ENCODE data around the gene LASP1.
A peak's percentile ranks its signal among the peaks of the same experiment; 100 is the strongest.

The LASP1 gene

DNA sequence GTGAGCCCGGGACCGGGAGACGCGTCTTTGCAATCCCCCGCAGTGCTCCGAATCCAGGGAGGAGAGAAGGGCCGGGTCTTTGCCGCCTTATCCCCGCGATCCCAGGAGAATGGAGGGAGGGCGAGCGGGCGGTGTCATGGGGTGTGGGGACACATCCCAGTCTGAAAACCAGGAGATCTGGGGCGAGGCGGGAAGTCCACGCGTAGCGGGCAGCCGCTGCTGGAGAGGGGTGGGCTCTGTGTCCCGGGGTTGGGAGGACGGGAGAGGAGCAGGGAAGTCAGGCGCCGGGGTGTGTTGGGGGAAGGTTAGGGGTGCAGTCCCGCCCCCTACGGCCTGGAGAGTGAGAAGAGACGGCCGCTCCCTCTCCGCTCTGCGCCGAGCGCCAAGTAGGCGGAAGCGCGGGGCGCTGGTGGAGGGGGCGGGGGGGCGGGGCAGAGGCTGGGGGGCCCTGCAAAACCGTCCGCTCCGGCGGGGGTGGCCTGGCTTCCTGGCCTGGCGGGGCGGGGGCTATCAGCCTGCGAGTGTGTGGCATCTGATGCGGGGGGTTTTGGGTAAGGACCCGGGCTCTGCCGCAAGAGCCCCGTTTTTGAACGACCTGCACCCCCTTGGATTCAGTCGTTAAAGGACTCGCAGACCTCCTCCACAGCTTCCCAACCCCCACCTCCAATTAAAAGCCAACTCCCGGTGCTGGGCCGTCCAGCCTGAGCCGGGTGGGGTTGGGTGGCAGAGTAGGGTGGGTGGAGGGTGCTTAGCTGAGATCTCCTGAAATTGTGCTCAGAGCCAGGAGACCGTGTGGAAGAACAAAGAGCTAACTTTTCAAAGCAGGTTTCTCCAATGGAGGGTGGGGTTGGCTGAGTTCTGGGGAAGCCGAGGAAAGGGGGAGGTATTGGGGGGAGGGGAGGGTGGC is 654 bp downstream of the LASP1 start:
- DNase-seq = peak; percentile 64

GRCh38 chr17:38871247-38872015 is 1.6 kb downstream of the LASP1 start:
- DNase-seq = peak; percentile 69

GRCh38 chr17:38872027-38872511 is 2.2 kb downstream of the LASP1 start:
- DNase-seq = no peak

- no peak for DNase-seq
Measured at GRCh38 chr17:38872671-38873385, 3.0 kb downstream of the LASP1 start.

DNA sequence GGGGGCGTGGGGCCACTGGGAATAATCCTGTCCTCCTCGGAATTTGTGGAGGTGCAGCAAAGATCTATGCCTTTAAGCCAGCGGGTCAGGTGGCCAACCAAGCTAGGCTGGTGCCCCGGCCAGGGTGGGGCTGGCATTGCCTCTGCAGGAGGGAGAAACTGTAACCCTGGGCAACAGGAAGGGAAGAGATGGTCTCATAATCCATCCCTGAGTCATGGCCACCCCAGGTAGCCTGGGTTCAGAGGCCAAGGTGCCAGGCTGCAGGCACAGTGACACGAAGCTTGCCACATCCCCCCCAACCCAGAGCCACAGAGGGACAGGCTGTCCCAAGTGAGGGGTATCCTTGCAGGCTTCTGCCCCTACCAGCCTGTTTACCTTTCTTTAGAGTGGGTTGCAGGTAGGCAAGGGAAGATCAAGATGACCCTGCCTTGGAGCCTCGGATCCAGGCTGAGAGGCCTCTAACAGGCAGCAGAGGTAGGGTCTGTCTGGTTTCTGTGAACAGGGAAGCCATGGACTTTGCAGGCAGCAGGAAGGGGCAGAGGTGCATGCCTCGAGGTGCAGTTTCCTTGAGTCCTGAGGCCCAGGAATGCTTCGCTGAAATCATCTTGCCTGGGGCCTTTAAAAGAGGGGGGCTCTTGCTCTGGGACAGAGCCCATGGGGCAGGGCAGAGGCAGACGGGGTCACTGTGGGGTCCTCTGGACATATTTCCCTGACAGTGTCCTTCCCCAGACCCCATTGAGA is 4.0 kb downstream of the LASP1 start:
- no peak for DNase-seq

GRCh38 chr17:38874505-38875400 is 4.9 kb downstream of the LASP1 start:
- DNase-seq = no peak

DNA sequence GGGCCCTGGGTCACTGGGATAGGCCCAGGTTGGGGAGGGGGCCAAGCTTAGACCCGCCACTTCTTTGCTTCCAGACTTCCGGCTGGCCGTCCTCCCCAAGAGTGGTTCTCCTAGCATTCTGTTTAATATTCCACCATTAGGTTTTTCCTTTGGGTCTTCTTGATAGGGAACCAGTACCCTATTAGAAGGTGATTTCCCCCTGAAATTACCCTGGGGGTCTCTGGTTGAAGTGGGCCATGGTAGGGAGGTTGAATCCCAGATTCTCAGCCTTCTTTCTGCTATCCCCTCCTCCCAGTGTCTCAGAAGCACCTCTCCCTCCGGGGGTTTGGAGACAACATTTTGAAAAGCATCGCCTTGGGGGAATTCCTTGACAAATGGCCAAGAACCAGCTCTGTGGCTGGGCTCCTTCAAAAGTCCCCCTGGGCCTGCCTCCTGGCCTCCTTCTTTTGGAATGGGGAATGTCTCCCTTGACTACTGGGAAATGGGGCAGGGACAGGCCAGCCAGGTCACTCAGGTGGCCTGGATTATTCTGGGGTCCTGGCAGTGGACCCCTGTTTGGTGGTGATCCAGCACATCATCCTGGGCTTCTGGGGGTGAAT is 5.7 kb downstream of the LASP1 start:
- no peak for DNase-seq

DNA sequence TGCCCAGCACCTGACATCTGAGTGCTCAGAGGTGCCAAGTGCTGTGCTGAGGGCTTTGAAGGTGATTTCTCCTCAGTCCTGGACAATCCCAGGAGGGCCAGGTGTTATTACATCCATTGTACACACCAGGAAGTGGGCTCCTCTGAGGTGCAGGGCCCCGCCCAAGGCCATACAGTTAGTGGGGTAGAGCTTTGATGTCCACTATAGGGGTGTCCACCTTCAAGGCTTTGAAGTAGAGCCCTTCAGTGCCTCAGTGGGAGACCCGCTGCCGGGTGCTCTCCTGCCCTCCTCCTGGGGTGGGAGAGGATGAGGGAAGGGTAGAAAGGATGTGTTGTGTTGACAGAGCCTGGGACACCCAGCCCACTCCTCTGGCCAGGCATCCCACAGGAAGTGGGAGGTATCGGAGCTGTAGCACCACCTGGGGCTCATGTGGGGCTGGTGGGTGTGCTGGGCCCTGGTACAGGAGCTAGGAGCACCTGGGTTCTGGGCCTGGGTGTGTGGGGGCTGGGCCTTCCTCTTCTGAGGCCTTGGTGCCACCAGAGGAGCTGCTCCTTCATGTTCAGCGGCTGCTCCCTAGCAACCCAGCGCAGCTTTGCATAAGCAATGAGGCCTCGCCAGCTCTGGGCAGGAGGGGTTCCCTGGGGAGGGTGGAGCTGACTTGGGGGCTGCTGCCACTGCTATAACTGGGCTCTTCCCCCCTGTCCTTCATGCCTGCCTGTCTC is 7.4 kb downstream of the LASP1 start:
- no peak for DNase-seq

DNA sequence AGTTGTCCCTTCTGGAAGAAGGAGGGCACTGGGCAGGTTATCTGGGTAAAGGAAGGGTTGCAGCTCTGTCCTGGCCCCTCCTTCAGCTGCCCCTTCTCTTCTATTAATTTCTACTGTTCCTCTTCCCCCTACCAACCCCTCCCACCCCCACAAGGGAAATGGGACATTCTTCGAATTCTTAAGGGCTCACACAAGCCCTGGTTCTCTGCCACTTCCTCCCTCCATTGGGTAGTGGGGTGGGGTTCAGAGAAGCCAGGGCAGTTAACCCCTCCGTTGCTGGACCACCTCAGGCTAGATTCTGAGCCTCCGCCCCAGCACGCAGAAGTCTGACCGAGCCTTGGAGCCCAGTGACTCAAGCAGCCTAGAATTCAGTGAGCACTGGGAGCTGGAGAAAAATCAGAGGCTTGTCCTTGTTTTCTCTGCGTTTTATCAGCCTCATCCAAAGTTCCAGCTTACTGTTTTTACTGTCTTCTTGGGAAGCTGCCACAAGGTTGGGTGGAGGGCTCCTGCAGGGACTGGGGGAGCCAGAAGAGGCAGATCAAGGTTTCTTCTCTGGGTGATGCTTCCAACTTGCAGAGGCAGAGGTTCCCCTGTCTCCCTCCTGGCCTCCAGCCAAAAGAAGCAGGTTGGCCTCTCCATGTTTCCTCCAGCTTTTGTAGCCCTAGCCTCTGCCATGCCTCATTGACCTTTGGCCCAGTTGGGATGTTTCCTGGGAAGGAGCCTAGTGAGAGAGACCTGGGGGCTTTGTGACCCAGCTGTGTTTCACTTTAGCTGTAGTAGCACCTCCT is 10.2 kb downstream of the LASP1 start:
- no peak for DNase-seq

- peak; percentile 48 for DNase-seq
Measured at GRCh38 chr17:38881600-38882191, 11.8 kb downstream of the LASP1 start.

- DNase-seq = no peak
Measured at GRCh38 chr17:38882870-38883269, 13.0 kb downstream of the LASP1 start.

- no peak for DNase-seq
Measured at GRCh38 chr17:38883592-38884526, 14.0 kb downstream of the LASP1 start.

GRCh38 chr17:38885044-38885727 is 15.3 kb downstream of the LASP1 start:
- no peak for DNase-seq

DNA sequence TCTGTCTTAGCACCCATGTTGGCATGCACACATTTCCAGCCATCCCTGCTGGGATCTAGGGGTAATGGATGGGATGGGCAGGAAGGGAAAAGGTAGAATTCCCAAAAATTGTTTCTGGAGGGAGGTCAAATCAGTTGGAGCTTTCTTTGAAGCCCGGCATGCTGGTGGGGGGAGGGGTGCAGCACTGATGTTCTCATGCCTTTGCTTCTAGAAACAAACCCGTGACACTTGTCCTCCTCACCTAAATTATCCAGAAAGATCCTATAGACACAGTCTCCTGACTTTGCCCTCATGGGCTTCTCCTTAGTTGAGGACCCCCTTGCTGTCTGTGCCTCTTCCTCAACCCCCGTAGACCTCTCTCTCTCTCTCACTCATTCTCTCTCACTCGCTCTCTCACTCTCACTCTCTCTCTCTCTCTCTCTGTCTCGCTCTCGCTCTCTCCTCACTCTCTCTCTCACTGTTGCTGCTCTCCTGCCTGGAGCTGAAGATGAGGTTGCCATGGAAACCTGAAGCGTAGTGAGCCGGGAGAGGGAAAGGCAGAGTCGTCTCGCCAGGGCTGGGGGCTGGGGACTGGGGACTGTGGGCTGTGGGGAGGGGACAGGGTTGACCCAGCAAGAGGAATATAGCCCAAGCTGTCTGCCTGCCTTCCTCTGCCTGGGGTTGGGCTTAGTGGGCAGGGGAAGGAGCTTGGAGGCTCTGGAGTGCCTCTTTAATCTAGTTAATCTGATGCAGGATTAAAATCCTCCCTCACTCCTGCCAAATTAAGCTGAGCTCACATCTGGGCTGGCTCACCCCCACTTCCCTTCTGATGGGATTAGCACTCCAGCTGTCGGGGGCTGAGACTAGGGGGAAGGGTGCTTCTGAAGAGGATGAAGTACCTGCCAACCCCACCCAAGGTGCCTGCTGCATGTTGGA is 16.1 kb downstream of the LASP1 start:
- no peak for DNase-seq

DNA sequence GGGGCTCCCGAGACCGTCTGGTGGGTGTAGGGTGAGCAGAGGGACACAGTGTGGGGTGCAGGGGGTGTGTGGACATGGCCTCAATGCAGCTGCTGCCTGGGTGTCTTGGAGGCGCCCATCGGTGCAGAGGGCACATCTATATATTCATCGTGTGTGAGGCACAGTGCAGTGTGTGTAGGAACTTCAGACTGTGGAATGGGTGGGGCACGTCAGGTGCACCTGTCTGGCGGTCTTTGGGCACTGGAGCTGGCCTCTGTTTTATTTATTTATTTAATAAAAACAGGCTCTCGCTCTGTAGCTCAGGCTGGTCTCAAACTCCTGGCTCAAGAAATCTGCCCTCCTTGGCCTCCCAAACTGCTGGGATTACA is 16.8 kb downstream of the LASP1 start:
- no peak for DNase-seq

DNA sequence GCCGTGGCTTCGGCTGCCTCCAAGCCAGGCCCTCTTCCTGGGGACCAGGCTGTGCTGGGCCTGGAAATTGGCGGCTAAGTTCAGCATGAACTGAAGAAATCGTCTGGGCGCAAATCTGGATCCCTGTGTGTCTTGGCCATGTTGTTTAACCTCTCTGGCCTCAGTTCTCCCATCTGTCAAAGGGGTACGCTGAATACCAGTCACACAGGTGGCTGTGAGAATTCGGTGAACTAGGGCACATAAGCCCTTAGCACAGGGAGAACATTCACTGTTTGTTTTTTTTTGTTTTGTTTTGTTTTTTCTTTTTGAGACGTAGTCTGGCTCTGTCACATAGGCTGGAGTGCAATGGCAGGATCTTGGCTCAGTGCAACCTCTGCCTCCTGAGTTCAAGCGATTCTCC is 19.0 kb downstream of the LASP1 start:
- no peak for DNase-seq

Measured in activated CD4-positive, CD25-positive, alpha-beta regulatory T cell treated with anti-CD3 and anti-CD28 coated beads, Interleukin-2, amount 50 U/mL, for 72 hours (primary cell).